Measurements from ENCODE around the gene LRMDA.

Gene LRMDA

DNA sequence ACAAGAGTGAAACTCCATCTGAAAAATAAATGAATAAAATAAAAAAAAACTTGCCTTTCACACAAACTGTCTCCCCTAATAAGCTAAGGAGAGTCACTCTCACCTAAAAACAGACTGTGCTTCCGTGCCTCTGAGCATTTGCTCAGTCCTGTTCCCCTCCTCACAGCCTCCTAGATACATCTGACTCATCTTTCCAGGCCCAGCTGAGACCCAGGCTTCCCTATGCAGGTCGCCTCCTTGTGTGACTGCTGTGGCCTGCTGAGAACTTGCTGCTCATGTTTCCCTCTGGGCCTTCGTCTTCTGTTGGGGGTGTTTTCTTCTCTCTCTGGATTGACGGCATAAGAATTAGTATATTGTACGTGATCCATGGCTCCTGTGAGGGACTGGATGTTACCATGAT is 777.7 kb downstream of the LRMDA start:
- no peak for DNase-seq (ENCODE audit: low read depth)

- DNase-seq (ENCODE audit: low read depth) = no peak
These were observed 778.8 kb downstream of the LRMDA start for GRCh38 chr10:76210211-76210610.

GRCh38 chr10:76211691-76212090 is 780.3 kb downstream of the LRMDA start:
- DNase-seq (ENCODE audit: low read depth) = no peak

- no peak for DNase-seq (ENCODE audit: low read depth)
These were observed 782.5 kb downstream of the LRMDA start for GRCh38 chr10:76213876-76214275.

GRCh38 chr10:76218035-76218434 is 786.6 kb downstream of the LRMDA start:
- DNase-seq (ENCODE audit: low read depth) = no peak

DNA sequence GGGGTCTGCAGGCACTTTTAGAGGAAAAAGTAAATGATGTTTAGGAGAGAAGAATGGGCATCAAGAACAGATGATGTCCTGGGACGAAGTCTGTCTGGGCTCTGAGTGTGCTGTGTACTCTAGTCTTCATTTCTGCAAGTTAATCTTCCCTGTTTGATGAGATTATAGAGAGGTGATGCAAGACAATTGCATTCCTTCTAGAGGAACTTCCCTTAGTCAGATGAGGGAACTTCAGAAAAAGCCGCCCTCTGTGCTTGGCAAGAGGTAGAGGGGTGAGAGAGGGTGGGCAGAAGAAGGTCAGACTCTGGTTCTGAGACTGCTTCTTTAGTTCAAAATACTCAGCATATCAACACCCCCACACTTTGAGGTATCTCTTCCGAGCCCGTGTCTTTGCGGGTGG is 797.9 kb downstream of the LRMDA start:
- no peak for DNase-seq (ENCODE audit: low read depth)

- DNase-seq (ENCODE audit: low read depth) = no peak
These were observed 799.5 kb downstream of the LRMDA start for GRCh38 chr10:76230921-76231285.

DNA sequence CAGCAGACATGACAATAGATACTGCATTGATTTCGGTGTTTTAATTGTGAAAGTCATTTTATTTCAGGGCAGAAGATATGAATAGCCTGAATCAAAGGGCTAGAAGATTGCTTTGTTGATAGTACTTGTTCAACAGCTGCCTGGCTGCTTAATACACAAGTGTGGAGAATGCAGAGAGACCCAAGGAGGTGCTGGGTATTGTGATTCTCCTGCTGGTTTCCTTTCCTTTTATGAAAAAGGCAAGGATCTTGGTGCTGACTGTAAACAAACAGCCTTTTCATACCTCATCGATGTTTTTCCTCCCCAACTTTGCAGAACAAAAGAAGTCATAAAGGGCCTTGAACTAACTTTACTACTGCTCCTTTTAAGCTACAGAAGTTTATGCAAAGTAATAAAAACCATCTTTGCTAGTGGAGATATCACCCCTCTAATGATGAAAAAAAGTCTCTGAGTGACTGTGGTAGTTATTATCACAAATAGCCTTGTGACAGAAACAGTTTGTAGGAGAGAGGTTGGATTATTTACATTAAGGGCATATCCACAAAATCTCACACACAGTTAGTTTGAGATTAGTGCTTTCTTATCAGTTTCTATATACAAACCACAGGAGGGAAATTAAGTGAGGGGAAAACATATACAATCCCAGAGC is 800.0 kb downstream of the LRMDA start:
- DNase-seq (ENCODE audit: low read depth) = no peak

DNA sequence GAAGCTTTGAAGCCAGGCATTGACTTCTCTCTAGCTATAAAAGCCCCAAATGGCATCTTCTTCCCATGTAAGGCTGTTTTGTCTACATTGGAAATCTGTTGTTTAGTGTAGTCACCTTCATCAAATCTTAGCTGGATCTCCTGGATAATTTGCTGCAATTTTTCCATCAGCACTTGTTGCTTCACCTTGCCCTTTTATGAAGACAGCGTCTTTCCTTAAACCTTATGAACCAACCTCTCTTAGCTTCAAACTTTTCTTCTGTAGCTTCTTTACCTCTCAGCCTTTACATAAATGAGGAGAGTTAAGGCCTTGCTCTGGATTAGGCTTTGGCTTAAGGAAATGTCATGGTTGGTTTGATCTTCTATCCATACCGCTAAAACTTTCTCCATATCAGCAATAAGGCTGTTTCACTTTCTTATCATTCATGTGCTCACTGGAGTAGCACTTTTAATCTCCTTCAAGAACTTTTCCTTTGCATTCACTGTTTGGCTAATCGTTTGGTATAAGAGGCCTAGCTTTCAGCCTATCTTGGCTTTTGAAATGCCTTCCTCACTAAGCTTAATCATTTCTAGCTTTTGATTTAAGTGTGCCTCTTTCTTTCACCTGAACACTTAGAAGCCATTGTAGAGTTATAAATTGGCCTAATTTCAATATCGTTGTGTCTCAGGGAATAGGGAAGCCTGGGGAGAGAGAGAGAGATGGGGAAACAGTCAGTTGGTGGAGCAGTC is 803.2 kb downstream of the LRMDA start:
- DNase-seq (ENCODE audit: low read depth) = no peak

DNA sequence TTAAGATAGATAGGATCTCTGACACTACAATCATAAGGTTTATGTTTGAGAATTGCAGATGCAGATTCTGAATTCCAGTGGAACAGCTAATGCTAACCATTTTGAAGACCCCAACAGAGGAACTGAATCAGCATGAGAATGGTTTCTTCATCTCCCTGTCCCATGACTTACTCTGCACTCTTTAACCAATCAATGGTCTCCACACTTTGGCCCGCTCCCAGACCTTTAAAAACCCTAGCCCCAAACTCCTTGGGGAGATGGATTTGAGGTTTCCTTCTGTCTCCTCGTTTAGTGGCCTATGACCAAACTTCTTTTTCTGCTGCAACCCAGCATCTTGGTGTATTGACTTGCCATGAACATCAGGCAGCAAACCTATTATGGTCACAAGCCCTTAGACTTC is 804.9 kb downstream of the LRMDA start:
- DNase-seq (ENCODE audit: low read depth) = no peak

- DNase-seq (ENCODE audit: low read depth) = no peak
These were observed 811.5 kb downstream of the LRMDA start for GRCh38 chr10:76242956-76243355.

GRCh38 chr10:76244061-76244686 is 812.8 kb downstream of the LRMDA start:
- DNase-seq (ENCODE audit: low read depth) = no peak

DNA sequence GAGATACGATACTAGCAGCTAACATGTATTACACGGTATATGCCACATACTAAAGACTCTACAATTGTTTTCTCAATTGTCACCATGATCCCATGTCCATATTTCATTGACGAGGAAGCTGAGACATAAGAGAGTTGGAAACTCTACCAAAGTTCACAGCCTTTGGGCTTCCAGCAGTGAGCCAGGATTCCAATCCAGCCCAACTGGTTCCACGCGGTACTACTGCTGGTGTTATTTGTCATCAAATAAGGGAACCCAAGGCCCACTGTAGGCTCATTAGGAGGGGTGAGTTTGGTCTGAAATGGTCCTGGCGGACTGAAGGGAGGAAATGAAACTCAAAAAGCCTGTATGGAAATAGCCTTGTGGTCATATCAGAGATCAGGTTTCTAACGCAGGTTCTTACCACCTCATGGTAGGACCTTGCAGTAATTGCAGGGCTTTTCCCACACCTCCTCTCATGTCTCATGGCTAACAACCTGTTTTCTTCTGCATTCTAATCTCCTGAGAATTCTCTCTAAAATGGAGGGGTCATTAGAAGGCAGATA is 814.6 kb downstream of the LRMDA start:
- no peak for DNase-seq (ENCODE audit: low read depth)

- no peak for DNase-seq (ENCODE audit: low read depth)
These were observed 817.3 kb downstream of the LRMDA start for GRCh38 chr10:76248649-76249200.

- DNase-seq (ENCODE audit: low read depth) = no peak
These were observed 820.6 kb downstream of the LRMDA start for GRCh38 chr10:76251841-76252671.

- no peak for DNase-seq (ENCODE audit: low read depth)
These were observed 821.3 kb downstream of the LRMDA start for GRCh38 chr10:76252733-76253132.

DNA sequence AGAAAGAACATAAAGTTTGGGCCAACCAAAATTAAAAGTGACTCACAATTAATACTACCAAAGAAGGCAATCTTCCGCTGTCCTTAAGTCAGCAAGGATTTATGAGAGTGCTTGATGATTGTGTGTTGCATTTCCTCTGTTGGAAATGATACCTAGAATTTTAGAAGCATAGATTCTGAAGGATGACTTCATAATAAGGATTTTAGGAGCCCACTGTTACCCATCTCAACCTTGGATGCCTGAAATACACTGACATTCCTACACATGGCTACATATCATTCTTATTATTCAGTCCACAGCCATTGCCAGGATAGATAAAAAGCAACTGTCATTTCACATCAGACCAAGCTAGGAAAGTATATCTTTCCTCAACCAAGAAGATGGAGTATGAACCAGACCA is 823.8 kb downstream of the LRMDA start:
- DNase-seq (ENCODE audit: low read depth) = no peak

DNA sequence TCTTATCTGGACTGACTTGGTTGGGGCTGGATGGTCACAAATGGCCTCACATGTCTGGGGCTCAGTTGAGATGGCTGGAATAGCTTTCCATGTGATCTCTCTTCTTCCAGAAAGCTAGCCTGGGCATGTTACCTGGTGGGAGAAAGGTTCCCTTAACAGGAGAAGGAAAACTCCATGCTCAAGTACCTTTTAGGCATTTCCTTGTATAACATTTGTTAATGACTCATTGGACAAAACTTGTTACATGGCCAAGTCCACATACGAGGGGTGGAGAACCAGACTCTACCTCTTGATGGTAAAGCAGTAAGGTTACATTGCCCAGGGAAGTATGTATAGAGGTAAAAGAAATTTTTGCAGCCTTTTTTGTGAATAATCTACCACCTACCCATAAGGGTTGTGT is 826.4 kb downstream of the LRMDA start:
- DNase-seq (ENCODE audit: low read depth) = no peak

DNA sequence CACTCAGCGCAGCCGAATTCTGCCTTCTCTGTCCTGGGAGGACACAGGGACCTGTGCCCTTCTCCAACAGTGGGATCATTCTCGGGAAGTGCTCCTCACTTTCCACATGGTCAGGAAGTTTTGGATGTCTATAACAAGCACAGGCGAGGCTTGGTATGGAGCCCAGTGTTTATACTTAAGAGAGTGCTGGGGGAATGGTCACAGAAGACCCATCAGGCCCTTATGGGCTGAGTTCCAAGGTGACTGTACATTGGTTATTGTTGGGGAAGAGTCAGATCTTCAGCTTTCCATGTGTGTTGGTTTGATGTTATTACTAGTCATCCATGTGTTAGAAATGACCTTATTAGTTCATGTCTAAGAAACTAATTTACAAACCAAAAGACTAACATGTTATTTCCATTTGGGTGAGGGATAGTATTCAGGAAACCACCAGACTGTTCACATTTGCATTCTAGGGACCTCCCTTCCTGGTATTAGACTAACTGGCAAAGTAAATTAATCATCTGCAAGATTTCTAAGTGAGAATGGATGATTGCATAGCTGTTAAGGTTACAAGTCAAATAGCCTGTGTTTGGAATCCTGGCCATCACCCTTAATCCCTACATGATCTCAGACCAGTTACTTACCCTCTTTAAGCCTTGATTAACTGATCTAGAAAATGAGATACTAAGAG is 834.2 kb downstream of the LRMDA start:
- no peak for DNase-seq (ENCODE audit: low read depth)

DNA sequence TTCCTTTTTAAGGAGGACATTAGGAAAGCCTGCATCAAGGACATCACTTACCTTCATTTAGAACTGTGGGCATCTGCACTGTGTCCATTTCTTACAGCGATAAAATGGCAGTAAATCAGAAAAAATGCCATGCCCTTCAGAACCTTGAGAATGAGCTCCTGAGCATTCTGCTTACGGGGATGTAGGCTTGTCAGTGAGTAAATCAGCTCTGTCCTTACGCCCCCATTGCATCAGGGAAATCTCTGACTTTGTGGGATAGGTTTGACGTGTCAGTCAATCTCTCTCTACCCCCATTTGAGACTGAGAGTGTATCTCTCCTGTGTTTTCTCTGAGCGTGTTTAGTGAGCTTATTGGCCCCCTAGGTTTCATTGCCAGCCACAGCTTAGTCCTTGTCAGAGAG is 837.1 kb downstream of the LRMDA start:
- no peak for DNase-seq (ENCODE audit: low read depth)

DNA sequence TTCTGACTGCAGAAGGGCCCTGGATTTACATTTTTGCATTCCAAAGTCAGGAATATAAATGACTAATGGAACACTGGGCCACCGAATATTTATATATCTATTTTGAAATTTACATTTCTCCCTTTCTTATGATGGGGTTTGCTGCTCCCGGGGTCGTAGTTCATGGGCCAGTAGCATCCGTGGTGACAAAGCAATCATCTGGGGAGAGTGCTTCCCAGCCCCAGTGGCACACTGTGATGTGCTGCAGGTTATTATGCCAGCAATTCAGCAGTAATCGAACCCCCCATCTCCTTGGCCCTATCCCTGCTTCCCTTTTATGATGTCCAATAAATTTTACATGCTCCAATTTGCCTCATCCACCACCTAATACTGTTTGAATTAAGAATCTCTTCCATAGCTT is 837.5 kb downstream of the LRMDA start:
- DNase-seq (ENCODE audit: low read depth) = no peak

DNA sequence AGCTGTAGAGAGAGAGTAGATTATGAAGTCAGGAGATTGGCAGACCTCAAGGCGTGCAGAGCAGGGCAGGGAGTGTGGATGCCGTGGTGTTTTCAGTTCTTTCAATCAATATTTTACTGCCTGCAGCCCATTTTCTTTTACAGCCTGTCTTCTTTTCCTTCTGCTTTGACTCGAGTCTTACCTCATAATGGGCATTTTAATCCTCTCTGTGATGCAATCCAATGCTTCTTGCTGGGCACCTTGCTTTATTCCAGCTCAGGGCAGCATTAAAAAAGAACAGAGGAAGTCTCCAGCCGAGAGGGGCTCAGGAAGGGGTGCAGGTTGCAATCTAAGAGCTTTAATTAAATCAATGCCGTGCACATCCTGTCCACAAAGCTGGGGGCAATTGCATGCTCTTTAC is 839.0 kb downstream of the LRMDA start:
- DNase-seq (ENCODE audit: low read depth) = no peak

All from stimulated activated CD8-positive, alpha-beta memory T cell treated with anti-CD3 and anti-CD28 coated beads, Interleukin-15, amount 100 ng/mL, for 1 hour (primary cell).